ENCODE measurements around the gene CCDC69.
"Not testable (repeated sequence)": the region's sequence is repeated elsewhere in the genome, so short reads cannot be mapped to it uniquely, and the experiment has no call there.

CCDC69 gene

GRCh38 chr5:151243564-151243963 is 19.7 kb upstream of the CCDC69 start:
- Histone ChIP-seq H3K4me3 (ENCODE audit: low read depth, low read length) (no peak overlapping the region), H3K27me3 (replicated peaks) (peaks cover 4% of the 10 kb centered on the region), H3K27ac (no peak overlapping the region), H3K36me3 (replicated peaks) (no peaks in the 10 kb centered on the region)
- no peak for TF ChIP-seq CTCF (IDR thresholded peaks at IDR 0.05; ENCODE audit: low read depth, low read length, missing control alignments)
- in situ Hi-C loops (cut with HindIII; ENCODE audit: low pct_ligation_motif_present, low sequenced_read_pairs), result no loop called here
- DNase-seq, result no peak

- Histone ChIP-seq H3K36me3 (replicated peaks) (no peaks in the 10 kb centered on the region), H3K27ac (no peak overlapping the region), H3K4me3 (ENCODE audit: low read depth, low read length) (no peak overlapping the region), H3K27me3 (replicated peaks) (peaks cover 8% of the 10 kb centered on the region)
- TF ChIP-seq CTCF (IDR thresholded peaks at IDR 0.05; ENCODE audit: low read depth, low read length, missing control alignments), result no peak
- DNase-seq, result no peak
- in situ Hi-C loops (cut with HindIII; ENCODE audit: low pct_ligation_motif_present, low sequenced_read_pairs), result no loop called here
These were observed 19.2 kb upstream of the CCDC69 start for GRCh38 chr5:151243127-151243526.

GRCh38 chr5:151240924-151241635 is 17.2 kb upstream of the CCDC69 start:
- no peak for TF ChIP-seq CTCF (IDR thresholded peaks at IDR 0.05; ENCODE audit: low read depth, low read length, missing control alignments)
- H3K27ac ChIP-seq, result no peak overlapping the region
- peaks cover 10% of the 10 kb centered on the region for H3K27me3 ChIP-seq (replicated peaks)
- H3K4me3 ChIP-seq (ENCODE audit: low read depth, low read length), result no peak overlapping the region
- no peak for DNase-seq
- no peaks in the 10 kb centered on the region for H3K36me3 ChIP-seq (replicated peaks)
- in situ Hi-C loops (cut with HindIII; ENCODE audit: low pct_ligation_motif_present, low sequenced_read_pairs), result no loop called here

- in situ Hi-C loops (cut with HindIII; ENCODE audit: low pct_ligation_motif_present, low sequenced_read_pairs), result not testable (repeated sequence)
These were observed 16.5 kb upstream of the CCDC69 start for GRCh38 chr5:151240268-151240835.

GRCh38 chr5:151239237-151239861 is 15.5 kb upstream of the CCDC69 start:
- in situ Hi-C loops (cut with HindIII; ENCODE audit: low pct_ligation_motif_present, low sequenced_read_pairs), result no loop called here
- no peak overlapping the region for H3K27ac ChIP-seq
- no peak overlapping the region for H3K4me3 ChIP-seq (ENCODE audit: low read depth, low read length)
- DNase-seq, result peak; percentile 61
- TF ChIP-seq CTCF (IDR thresholded peaks at IDR 0.05; ENCODE audit: low read depth, low read length, missing control alignments), result peak; percentile 97
- peaks cover 10% of the 10 kb centered on the region for H3K27me3 ChIP-seq (replicated peaks)
- H3K36me3 ChIP-seq (replicated peaks), result no peaks in the 10 kb centered on the region

More at GRCh38 chr5:151240268-151240835, 16.5 kb upstream of the CCDC69 start:
- H3K27ac ChIP-seq; H3K4me3 ChIP-seq (ENCODE audit: low read depth, low read length); DNase-seq; H3K36me3 ChIP-seq (replicated peaks): not testable (repeated sequence)
- H3K27me3 ChIP-seq (replicated peaks), result peaks cover 10% of the 10 kb centered on the region

- H3K36me3 ChIP-seq (replicated peaks), result no peaks in the 10 kb centered on the region
- H3K4me3 ChIP-seq (ENCODE audit: low read depth, low read length), result no peak overlapping the region
- no peak for TF ChIP-seq CTCF (IDR thresholded peaks at IDR 0.05; ENCODE audit: low read depth, low read length, missing control alignments)
- H3K27me3 ChIP-seq (replicated peaks), result peaks cover 10% of the 10 kb centered on the region
- in situ Hi-C loops (cut with HindIII; ENCODE audit: low pct_ligation_motif_present, low sequenced_read_pairs), result no loop called here
- no peak for DNase-seq
- H3K27ac ChIP-seq, result no peak overlapping the region
These were observed 14.4 kb upstream of the CCDC69 start for GRCh38 chr5:151238303-151238741.

Data from brain microvascular endothelial cell (primary cell).